Lower leg skin (tissue), 3 donors: ENCODE measurements around the gene PLEKHG4B.

ENCODE experiments used
- CTCF ChIP-seq, 3 donors: fragments of 450-650 bp; IDR thresholded peaks; one replicate each; pipeline ENCODE4 v1.5.1; 2016; ENCODE audit warnings: antibody characterized with exemption in 3 of 3, mild to moderate bottlenecking in 3 of 3, moderate library complexity in 2 of 3
- POLR2A ChIP-seq, 2 donors: fragments of 450-650 bp; IDR thresholded peaks; one replicate each; pipeline ENCODE4 v1.6.1; 2016 to 2017; ENCODE audit warnings: antibody characterized with exemption in 2 of 2, mild to moderate bottlenecking in 1 of 2, moderate library complexity in 1 of 2

GRCh38 chr5:49953-50544, 41.9 kb upstream of the PLEKHG4B start:
- TF ChIP-seq CTCF (IDR thresholded peaks at IDR 0.05) (no peak), POLR2A (IDR thresholded peaks at IDR 0.05) (no peak)
